Right lobe of liver (tissue), 6 donors: Measurements from ENCODE around the gene BLACAT1. TPM values are rescaled to one million over a fixed set of nuclear protein-coding genes. Genes with fewer than 3 reads are reported as not detected.

ENCODE experiments used
- ATAC-seq, 4 donors: fragments of 200-7000 bp; cut with Tn5 transposase; one replicate each; pipeline ENCODE4 v1.9.1; 2020; ENCODE audit warnings: mild to moderate bottlenecking in 4 of 4, moderate library complexity in 4 of 4
- DNase-seq, 3 donors: peaks; one replicate each; pipeline ENCODE4 v3.0.0-alpha.2; 2020
- H3K27ac ChIP-seq, 3 donors: fragments of 200-600 bp; one replicate each; pipeline ENCODE4 v1.8.0; 2022
- H3K27me3 ChIP-seq, 2 donors: fragments of 200-600 bp; one replicate each; pipeline ENCODE4 v1.8.0; 2022
- H3K36me3 ChIP-seq, 4 donors: fragments of 200-600 bp; sonication (generic) in 1 of 4; one replicate each; pipeline versions ENCODE4 v1.5.1 to v1.8.0; 2017 to 2022; ENCODE audit warnings: control low read depth in 1 of 4
- H3K4me1 ChIP-seq, 4 donors: fragments of 200-600 bp; sonication (generic) in 1 of 4; one replicate each; pipeline versions ENCODE4 v1.5.1 to v1.8.0; 2017 to 2022; ENCODE audit warnings: control low read depth in 1 of 4
- H3K4me3 ChIP-seq, 3 donors: fragments of 200-600 bp; one replicate each; pipeline ENCODE4 v1.8.0; 2022
- H3K9me3 ChIP-seq, 4 donors: fragments of 200-600 bp; sonication (generic) in 1 of 4; one replicate each; pipeline versions ENCODE4 v1.5.1 to v1.8.0; 2017 to 2022; ENCODE audit warnings: control low read depth in 1 of 4
- POLR2A ChIP-seq: fragments of 450-650 bp; IDR thresholded peaks from one replicate; pipeline ENCODE4 v1.6.1; 2017; ENCODE audit warnings: antibody characterized with exemption, mild to moderate bottlenecking
- WGBS: methylation state at CpG from one replicate; pipeline ENCODE4 v1.1.6; 2018; ENCODE audit warnings: low coverage, low lambda C conversion rate; ENCODE audit not compliant: insufficient coverage; ENCODE audit errors: missing lambda C conversion rate; 5-methylcytosine and 5-hydroxymethylcytosine counted together
- intact Hi-C, 2 donors: fragments of 100-400 bp; cut with DNase I; formaldehyde crosslinking; loops; one replicate each; pipeline versions ENCODE4 v1.11.2 to v1.14.1; 2022
- total RNA-seq, 6 experiments: library from RNA; depleted of rRNA in 2 of 6; stranded (reverse); fragments of >200 nt in 2 of 6; fragmentation: NEBNext Ultra II Directional in 3 of 6; extraction: Animal tissue kit (Norgen Biotek cat#: 25700) in 3 of 6; gene quantifications; one replicate each; pipeline versions ENCODE4 v1.1.0 to v1.2.4, GENCODE V29; 2016 to 2023
- TF ChIP-seq, protein P1 (sequence below), 4 donors: fragments of 200-600 bp in 3 of 4; fragments of 450-650 bp in 1 of 4; IDR thresholded peaks; one replicate each; pipeline versions ENCODE4 v1.5.1 to v1.8.0; 2016 to 2022; ENCODE audit warnings: antibody characterized with exemption in 4 of 4, mild to moderate bottlenecking in 2 of 4
- donor health status: DM: no; HTN: yes; CAD: no.
- donor health status: DM: no; HTN: no; CAD: no.
- donor health status: DM: no; HTN: no; CAD: no.
- donor health status: DM: no; HTN: yes; CAD: no.
- donor health status: DM: no; HTN: yes; CAD: no.

Gene BLACAT1
- total RNA-seq, 6 experiments from 2014 or later, result 0.06 TPM; not detected in 5

GRCh38 chr1:205477121-205477758, 21.4 kb upstream of the BLACAT1 start:
- H3K4me1 ChIP-seq, result no peaks in the 10 kb centered on the region
- H3K27me3 ChIP-seq, result no peaks in the 10 kb centered on the region
- ATAC-seq, result peak in 1 of 4 donors; percentile 14
- H3K9me3 ChIP-seq, result no peaks in the 10 kb centered on the region
- no peak overlapping the region for H3K27ac ChIP-seq
- no peak for DNase-seq
- intact Hi-C loops, result no loop called here
- 83% methylated on average over 1 of the region's 6 CpGs for WGBS
- no peaks in the 10 kb centered on the region for H3K36me3 ChIP-seq
- H3K4me3 ChIP-seq, result no peak overlapping the region
- TF ChIP-seq POLR2A, result no peak
- TF ChIP-seq, protein P1, sequence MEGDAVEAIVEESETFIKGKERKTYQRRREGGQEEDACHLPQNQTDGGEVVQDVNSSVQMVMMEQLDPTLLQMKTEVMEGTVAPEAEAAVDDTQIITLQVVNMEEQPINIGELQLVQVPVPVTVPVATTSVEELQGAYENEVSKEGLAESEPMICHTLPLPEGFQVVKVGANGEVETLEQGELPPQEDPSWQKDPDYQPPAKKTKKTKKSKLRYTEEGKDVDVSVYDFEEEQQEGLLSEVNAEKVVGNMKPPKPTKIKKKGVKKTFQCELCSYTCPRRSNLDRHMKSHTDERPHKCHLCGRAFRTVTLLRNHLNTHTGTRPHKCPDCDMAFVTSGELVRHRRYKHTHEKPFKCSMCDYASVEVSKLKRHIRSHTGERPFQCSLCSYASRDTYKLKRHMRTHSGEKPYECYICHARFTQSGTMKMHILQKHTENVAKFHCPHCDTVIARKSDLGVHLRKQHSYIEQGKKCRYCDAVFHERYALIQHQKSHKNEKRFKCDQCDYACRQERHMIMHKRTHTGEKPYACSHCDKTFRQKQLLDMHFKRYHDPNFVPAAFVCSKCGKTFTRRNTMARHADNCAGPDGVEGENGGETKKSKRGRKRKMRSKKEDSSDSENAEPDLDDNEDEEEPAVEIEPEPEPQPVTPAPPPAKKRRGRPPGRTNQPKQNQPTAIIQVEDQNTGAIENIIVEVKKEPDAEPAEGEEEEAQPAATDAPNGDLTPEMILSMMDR (IDR thresholded peaks at IDR 0.05), result no peak

GRCh38 chr1:205476648-205477047, 20.8 kb upstream of the BLACAT1 start:
- Histone ChIP-seq H3K27me3 (no peaks in the 10 kb centered on the region), H3K9me3 (no peaks in the 10 kb centered on the region), H3K4me3 (no peak overlapping the region), H3K4me1 (no peaks in the 10 kb centered on the region), H3K27ac (no peak overlapping the region), H3K36me3 (no peaks in the 10 kb centered on the region)
- 73% methylated on average over 3 of the region's 4 CpGs for WGBS
- ATAC-seq (no peak), DNase-seq (no peak)
- TF ChIP-seq POLR2A, result no peak
- TF ChIP-seq, protein P1 (IDR thresholded peaks at IDR 0.05), result no peak
- intact Hi-C loops, result no loop called here

DNA sequence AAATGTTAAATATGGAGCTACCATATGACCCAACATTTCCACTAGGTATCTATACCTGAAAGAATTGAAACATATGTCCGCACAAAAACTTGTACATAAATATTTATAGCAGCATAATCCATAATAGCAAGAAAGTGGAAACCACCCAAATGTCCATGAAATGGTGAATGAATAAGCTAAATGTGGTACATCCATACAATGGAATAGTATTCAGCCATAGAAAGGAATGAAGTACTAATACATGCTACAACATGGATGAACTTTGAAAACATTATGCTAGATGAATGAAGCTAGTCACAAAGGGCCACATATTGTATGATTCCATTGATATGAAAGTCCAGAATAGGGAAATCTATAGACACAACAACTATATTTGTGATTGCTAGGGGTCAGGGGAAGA, 20.0 kb upstream of the BLACAT1 start:
- ATAC-seq (no peak), DNase-seq (no peak)
- H3K4me1 ChIP-seq, result no peaks in the 10 kb centered on the region
- TF ChIP-seq POLR2A, result no peak
- WGBS, result 100% methylated on average over 1 of the region's 1 CpG
- intact Hi-C loops, result no loop called here
- H3K9me3 ChIP-seq, result no peaks in the 10 kb centered on the region
- no peaks in the 10 kb centered on the region for H3K36me3 ChIP-seq
- no peak overlapping the region for H3K4me3 ChIP-seq
- no peak overlapping the region for H3K27ac ChIP-seq
- H3K27me3 ChIP-seq, result no peaks in the 10 kb centered on the region

- TF ChIP-seq, protein P1 (IDR thresholded peaks at IDR 0.05), result no peak
- TF ChIP-seq POLR2A, result no peak
- no peak overlapping the region for H3K27ac ChIP-seq
- H3K4me3 ChIP-seq, result no peak overlapping the region
- WGBS, result 85% methylated on average over 3 of the region's 3 CpGs
- no peaks in the 10 kb centered on the region for H3K36me3 ChIP-seq
- H3K4me1 ChIP-seq, result no peaks in the 10 kb centered on the region
- H3K9me3 ChIP-seq, result no peaks in the 10 kb centered on the region
- DNase-seq, result no peak
- no peak for ATAC-seq
- no peaks in the 10 kb centered on the region for H3K27me3 ChIP-seq
- intact Hi-C loops, result no loop called here
Observed at GRCh38 chr1:205474571-205474970, 18.7 kb upstream of the BLACAT1 start.

DNA sequence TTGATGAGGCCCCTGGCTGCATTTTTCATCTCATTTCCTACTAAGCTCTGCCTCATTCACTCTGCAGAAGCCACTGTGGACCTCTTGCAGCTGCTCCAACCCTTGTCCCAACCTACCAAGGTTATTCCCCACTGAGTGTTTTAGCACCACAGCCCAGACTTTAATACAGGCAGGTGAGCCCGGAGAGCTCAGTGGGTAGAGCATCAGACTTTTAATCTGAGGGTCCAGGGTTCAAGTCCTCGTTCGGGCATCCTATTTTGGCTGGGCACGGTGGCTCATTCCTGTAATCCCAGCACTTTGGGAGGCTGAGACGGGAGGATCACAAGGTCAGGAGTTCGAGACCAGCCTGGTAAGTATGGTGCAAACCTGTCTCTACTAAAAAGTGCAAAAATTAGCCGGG, 18.1 kb upstream of the BLACAT1 start:
- H3K4me1 ChIP-seq, result no peaks in the 10 kb centered on the region
- no peak overlapping the region for H3K27ac ChIP-seq
- 69% methylated on average over 4 of the region's 7 CpGs for WGBS
- H3K36me3 ChIP-seq, result no peaks in the 10 kb centered on the region
- intact Hi-C loops, result no loop called here
- no peak for TF ChIP-seq POLR2A
- TF ChIP-seq, protein P1 (IDR thresholded peaks at IDR 0.05), result no peak
- H3K9me3 ChIP-seq, result no peaks in the 10 kb centered on the region
- ATAC-seq, result no peak
- H3K4me3 ChIP-seq, result no peak overlapping the region
- no peak for DNase-seq
- no peaks in the 10 kb centered on the region for H3K27me3 ChIP-seq
